SK-N-SH treated with all-trans-retinoic acid at 6 μM for 48 hours (cell line): ENCODE results near the gene EML1.

Source experiments
- ATAC-seq: fragments of 200-7000 bp; cut with Tn5 transposase; 3 replicates; pipeline ENCODE4 v1.9.1; 2020; ENCODE audit warnings: mild to moderate bottlenecking, moderate library complexity
- ARNTL ChIP-seq: fragments of 450-650 bp; formaldehyde crosslinking; IDR thresholded peaks from 2 replicates; pipeline ENCODE4 v1.5.0; 2020; ENCODE audit warnings: low read depth, mild to moderate bottlenecking, moderate library complexity, borderline replicate concordance
- BACH2 ChIP-seq: fragments of 250-450 bp; sonication (Bioruptor Pico); IDR thresholded peaks from 2 replicates; pipeline ENCODE4 v1.9.0; 2021; ENCODE audit warnings: mild to moderate bottlenecking, borderline replicate concordance
- CREB5 ChIP-seq: fragments of 250-450 bp; sonication (Bioruptor Pico); IDR thresholded peaks from 2 replicates; pipeline ENCODE4 v1.5.1; 2020; ENCODE audit warnings: low read depth, mild to moderate bottlenecking, moderate library complexity
- CSDC2 ChIP-seq: fragments of 250-450 bp; sonication (Bioruptor Pico); IDR thresholded peaks from 2 replicates; pipeline ENCODE4 v1.5.0; 2020; ENCODE audit warnings: mild to moderate bottlenecking, moderate library complexity
- ESRRG ChIP-seq: fragments of 250-450 bp; sonication (Bioruptor Pico); IDR thresholded peaks from 2 replicates; pipeline ENCODE4 v1.6.1; 2021; ENCODE audit warnings: mild to moderate bottlenecking
- GLIS3 ChIP-seq: fragments of 250-450 bp; sonication (Bioruptor Pico); IDR thresholded peaks from 2 replicates; pipeline ENCODE4 v1.5.0; 2020; ENCODE audit warnings: mild to moderate bottlenecking, moderate library complexity
- ISL1 ChIP-seq: fragments of 250-450 bp; sonication (Bioruptor Pico); IDR thresholded peaks from 2 replicates; pipeline ENCODE4 v2.1.2; 2022; ENCODE audit warnings: mild to moderate bottlenecking, moderate library complexity
- OSR1 ChIP-seq: fragments of 250-450 bp; sonication (Bioruptor Pico); IDR thresholded peaks from 2 replicates; pipeline ENCODE4 v1.8.0; 2022; ENCODE audit warnings: moderate library complexity, mild to moderate bottlenecking, inconsistent platforms
- PATZ1 ChIP-seq: fragments of 250-450 bp; sonication (Bioruptor Pico); IDR thresholded peaks from 2 replicates; pipeline ENCODE4 v1.8.0; 2020; ENCODE audit warnings: mild to moderate bottlenecking, moderate library complexity, borderline replicate concordance
- PPARA ChIP-seq: fragments of 250-450 bp; sonication (Bioruptor Pico); IDR thresholded peaks from 2 replicates; pipeline ENCODE4 v1.5.0; 2020; ENCODE audit warnings: mild to moderate bottlenecking, borderline replicate concordance
- RARB ChIP-seq: fragments of 250-450 bp; sonication (Bioruptor Pico); IDR thresholded peaks from 2 replicates; pipeline ENCODE4 v1.8.0; 2021; ENCODE audit warnings: mild to moderate bottlenecking, moderate library complexity
- SNAI2 ChIP-seq: fragments of 250-450 bp; sonication (Bioruptor Pico); IDR thresholded peaks from 2 replicates; pipeline ENCODE4 v1.5.0; 2020; ENCODE audit warnings: mild to moderate bottlenecking, moderate library complexity
- TOX ChIP-seq: fragments of 250-450 bp; sonication (Bioruptor Pico); IDR thresholded peaks from 2 replicates; pipeline ENCODE4 v1.8.0; 2021; ENCODE audit warnings: mild to moderate bottlenecking, moderate library complexity, borderline replicate concordance
- ZC3H10 ChIP-seq: fragments of 250-450 bp; sonication (Bioruptor Pico); IDR thresholded peaks from 2 replicates; pipeline ENCODE4 v1.5.1; 2021; ENCODE audit warnings: mild to moderate bottlenecking, moderate library complexity
- ZFP3 ChIP-seq: fragments of 250-450 bp; sonication (Bioruptor Pico); IDR thresholded peaks from 2 replicates; pipeline ENCODE4 v1.5.0; 2020; ENCODE audit warnings: mild to moderate bottlenecking, moderate library complexity
- ZFP30 ChIP-seq: fragments of 450-650 bp; formaldehyde crosslinking; IDR thresholded peaks from 2 replicates; pipeline ENCODE4 v1.5.0; 2022; ENCODE audit warnings: mild to moderate bottlenecking, moderate library complexity
- ZNF565 ChIP-seq: fragments of 450-650 bp; formaldehyde crosslinking; conservative IDR thresholded peaks from 2 replicates; pipeline ENCODE4 v1.5.0; 2020; ENCODE audit warnings: low read depth, mild to moderate bottlenecking, moderate library complexity
- ZNF70 ChIP-seq: fragments of 450-650 bp; formaldehyde crosslinking; IDR thresholded peaks from 2 replicates; pipeline ENCODE4 v1.5.0; 2020; ENCODE audit warnings: mild to moderate bottlenecking, moderate library complexity
- TF ChIP-seq, protein P1 (sequence below): fragments of 250-450 bp; sonication (Bioruptor Pico); IDR thresholded peaks from 2 replicates; pipeline ENCODE4 v1.5.1; 2021; ENCODE audit warnings: mild to moderate bottlenecking, moderate library complexity
- TF ChIP-seq, protein P2 (sequence below): fragments of 250-450 bp; sonication (Bioruptor Pico); IDR thresholded peaks from 2 replicates; pipeline ENCODE4 v1.8.0; 2021; ENCODE audit warnings: low read depth, mild to moderate bottlenecking, moderate library complexity, borderline replicate concordance
- TF ChIP-seq, protein P3 (sequence below): fragments of 250-450 bp; sonication (Bioruptor Pico); IDR thresholded peaks from 2 replicates; pipeline ENCODE4 v1.5.0; 2020; ENCODE audit warnings: mild to moderate bottlenecking, moderate library complexity

The EML1 gene

DNA sequence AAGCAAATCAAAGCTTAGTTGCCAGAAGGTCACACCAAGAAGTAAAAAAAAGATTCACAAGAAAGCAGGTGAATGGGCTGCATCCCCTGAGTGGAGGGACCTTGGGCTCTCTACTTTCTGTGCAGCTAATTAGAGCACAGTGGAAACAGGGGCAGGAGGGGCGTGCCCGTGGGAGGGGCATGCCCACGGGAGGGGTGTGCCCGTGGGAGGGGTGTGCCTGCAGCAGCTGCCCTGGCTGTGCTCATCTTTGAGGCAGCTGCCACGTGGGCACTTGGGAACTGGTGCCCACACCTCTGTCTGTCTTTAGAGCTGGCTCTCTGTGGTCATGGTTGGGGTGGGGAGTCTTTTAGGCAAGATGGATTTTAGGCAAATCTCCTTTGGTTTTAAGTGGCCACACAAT lies 60.0 kb downstream of the EML1 start:
- TF ChIP-seq BACH2 (CRISPR knock-in tag) = no peak
- no peak for TF ChIP-seq ZC3H10 (CRISPR knock-in tag)
- no peak for TF ChIP-seq TOX (CRISPR knock-in tag)
- TF ChIP-seq SNAI2 (CRISPR knock-in tag) = no peak
- TF ChIP-seq, protein P1, sequence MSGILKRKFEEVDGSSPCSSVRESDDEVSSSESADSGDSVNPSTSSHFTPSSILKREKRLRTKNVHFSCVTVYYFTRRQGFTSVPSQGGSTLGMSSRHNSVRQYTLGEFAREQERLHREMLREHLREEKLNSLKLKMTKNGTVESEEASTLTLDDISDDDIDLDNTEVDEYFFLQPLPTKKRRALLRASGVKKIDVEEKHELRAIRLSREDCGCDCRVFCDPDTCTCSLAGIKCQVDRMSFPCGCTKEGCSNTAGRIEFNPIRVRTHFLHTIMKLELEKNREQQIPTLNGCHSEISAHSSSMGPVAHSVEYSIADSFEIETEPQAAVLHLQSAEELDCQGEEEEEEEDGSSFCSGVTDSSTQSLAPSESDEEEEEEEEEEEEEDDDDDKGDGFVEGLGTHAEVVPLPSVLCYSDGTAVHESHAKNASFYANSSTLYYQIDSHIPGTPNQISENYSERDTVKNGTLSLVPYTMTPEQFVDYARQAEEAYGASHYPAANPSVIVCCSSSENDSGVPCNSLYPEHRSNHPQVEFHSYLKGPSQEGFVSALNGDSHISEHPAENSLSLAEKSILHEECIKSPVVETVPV = no peak
- no peak for TF ChIP-seq OSR1
- TF ChIP-seq ZNF565 (CRISPR knock-in tag) = no peak
- TF ChIP-seq RARB (CRISPR knock-in tag) = no peak
- no peak for TF ChIP-seq ZNF70
- TF ChIP-seq PPARA = no peak
- no peak for TF ChIP-seq ARNTL (CRISPR knock-in tag)
- TF ChIP-seq ZFP30 = no peak
- TF ChIP-seq, protein P2, sequence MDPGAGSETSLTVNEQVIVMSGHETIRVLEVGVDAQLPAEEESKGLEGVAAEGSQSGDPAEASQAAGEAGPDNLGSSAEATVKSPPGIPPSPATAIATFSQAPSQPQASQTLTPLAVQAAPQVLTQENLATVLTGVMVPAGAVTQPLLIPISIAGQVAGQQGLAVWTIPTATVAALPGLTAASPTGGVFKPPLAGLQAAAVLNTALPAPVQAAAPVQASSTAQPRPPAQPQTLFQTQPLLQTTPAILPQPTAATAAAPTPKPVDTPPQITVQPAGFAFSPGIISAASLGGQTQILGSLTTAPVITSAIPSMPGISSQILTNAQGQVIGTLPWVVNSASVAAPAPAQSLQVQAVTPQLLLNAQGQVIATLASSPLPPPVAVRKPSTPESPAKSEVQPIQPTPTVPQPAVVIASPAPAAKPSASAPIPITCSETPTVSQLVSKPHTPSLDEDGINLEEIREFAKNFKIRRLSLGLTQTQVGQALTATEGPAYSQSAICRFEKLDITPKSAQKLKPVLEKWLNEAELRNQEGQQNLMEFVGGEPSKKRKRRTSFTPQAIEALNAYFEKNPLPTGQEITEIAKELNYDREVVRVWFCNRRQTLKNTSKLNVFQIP (CRISPR knock-in tag) = no peak
- no peak for TF ChIP-seq GLIS3 (CRISPR knock-in tag)
- TF ChIP-seq PATZ1 (CRISPR knock-in tag) = no peak
- TF ChIP-seq ZFP3 (CRISPR knock-in tag) = no peak
- peak; percentile 30; the same call in 1 of the 3 replicates for ATAC-seq

DNA sequence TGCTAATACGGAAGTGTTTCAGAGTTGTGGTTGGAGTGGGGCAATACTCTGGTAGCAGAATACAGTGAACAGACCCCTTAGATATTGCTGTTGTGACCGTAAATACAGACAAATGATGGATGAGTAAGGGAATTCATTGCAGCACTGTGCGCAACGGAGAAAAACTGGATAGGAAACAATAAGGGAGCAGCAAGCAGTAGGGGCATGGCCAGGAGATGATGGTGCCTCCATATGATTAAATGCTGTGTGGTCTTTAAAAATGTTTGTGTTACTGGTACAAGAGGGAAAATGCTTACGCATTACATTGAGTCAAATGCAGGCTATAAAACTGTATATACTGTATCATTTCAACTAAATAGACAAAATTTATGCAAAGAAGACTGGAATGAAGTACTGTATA lies 61.6 kb downstream of the EML1 start:
- no peak for ATAC-seq
- TF ChIP-seq ZC3H10 (CRISPR knock-in tag) (no peak), ESRRG (no peak), PPARA (no peak), ZNF565 (CRISPR knock-in tag) (no peak), RARB (CRISPR knock-in tag) (no peak), SNAI2 (CRISPR knock-in tag) (no peak), ZFP3 (CRISPR knock-in tag) (no peak), OSR1 (no peak), ISL1 (CRISPR knock-in tag) (no peak), CREB5 (CRISPR knock-in tag) (no peak), PATZ1 (CRISPR knock-in tag) (no peak), ZFP30 (no peak), ZNF70 (no peak), TOX (CRISPR knock-in tag) (no peak), ARNTL (CRISPR knock-in tag) (no peak), GLIS3 (CRISPR knock-in tag) (no peak), CSDC2 (CRISPR knock-in tag) (no peak)
- TF ChIP-seq, protein P1 = no peak
- TF ChIP-seq, protein P2 (CRISPR knock-in tag) = no peak
- TF ChIP-seq, protein P3, sequence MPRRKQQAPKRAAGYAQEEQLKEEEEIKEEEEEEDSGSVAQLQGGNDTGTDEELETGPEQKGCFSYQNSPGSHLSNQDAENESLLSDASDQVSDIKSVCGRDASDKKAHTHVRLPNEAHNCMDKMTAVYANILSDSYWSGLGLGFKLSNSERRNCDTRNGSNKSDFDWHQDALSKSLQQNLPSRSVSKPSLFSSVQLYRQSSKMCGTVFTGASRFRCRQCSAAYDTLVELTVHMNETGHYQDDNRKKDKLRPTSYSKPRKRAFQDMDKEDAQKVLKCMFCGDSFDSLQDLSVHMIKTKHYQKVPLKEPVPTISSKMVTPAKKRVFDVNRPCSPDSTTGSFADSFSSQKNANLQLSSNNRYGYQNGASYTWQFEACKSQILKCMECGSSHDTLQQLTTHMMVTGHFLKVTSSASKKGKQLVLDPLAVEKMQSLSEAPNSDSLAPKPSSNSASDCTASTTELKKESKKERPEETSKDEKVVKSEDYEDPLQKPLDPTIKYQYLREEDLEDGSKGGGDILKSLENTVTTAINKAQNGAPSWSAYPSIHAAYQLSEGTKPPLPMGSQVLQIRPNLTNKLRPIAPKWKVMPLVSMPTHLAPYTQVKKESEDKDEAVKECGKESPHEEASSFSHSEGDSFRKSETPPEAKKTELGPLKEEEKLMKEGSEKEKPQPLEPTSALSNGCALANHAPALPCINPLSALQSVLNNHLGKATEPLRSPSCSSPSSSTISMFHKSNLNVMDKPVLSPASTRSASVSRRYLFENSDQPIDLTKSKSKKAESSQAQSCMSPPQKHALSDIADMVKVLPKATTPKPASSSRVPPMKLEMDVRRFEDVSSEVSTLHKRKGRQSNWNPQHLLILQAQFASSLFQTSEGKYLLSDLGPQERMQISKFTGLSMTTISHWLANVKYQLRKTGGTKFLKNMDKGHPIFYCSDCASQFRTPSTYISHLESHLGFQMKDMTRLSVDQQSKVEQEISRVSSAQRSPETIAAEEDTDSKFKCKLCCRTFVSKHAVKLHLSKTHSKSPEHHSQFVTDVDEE (CRISPR knock-in tag) = no peak
